NCI-H345 treated with DMSO at 0.1 percent for 48 hours (cell line): ENCODE measurements around the gene CAPN2.

ENCODE experiments used
- DNase-seq: peaks from one replicate; lab custom pipeline; 2025; ENCODE audit not compliant: unreplicated experiment; lab: John Stamatoyannopoulos, UW

The CAPN2 gene

DNA sequence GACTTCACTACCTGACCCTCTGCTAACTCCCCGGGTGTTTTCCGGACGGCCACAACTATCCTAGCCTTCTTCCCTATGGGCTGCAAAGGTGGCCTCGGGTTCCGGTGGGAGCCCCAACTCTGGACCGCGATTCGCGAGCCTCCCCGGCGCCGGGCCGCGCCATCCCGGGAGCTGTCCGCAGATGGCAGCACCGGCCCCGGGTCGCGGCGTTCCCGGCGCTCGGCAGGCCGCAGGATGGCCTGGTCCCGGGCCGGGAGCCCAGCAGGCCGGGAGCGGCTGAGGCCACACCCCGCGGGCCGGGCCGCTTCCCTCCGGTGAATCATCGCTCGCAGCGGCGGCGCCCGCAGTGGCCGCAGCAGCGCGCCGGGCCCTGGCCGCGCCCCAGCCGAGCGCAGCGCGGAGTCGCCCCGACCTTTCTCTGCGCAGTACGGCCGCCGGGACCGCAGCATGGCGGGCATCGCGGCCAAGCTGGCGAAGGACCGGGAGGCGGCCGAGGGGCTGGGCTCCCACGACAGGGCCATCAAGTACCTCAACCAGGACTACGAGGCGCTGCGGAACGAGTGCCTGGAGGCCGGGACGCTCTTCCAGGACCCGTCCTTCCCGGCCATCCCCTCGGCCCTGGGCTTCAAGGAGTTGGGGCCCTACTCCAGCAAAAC lies at the start of gene CAPN2:
TSS of gene CAPN2 (plus strand) at position 346 of the 656 bp plus-strand sequence. CDS start at position 448, 102 bp downstream.
- DNase-seq = no peak

- DNase-seq = no peak
Measured at GRCh38 chr1:223662943-223663342, 49.4 kb upstream of the CAPN2 start.

GRCh38 chr1:223664106-223664505 lies 48.2 kb upstream of the CAPN2 start:
- DNase-seq = no peak

DNA sequence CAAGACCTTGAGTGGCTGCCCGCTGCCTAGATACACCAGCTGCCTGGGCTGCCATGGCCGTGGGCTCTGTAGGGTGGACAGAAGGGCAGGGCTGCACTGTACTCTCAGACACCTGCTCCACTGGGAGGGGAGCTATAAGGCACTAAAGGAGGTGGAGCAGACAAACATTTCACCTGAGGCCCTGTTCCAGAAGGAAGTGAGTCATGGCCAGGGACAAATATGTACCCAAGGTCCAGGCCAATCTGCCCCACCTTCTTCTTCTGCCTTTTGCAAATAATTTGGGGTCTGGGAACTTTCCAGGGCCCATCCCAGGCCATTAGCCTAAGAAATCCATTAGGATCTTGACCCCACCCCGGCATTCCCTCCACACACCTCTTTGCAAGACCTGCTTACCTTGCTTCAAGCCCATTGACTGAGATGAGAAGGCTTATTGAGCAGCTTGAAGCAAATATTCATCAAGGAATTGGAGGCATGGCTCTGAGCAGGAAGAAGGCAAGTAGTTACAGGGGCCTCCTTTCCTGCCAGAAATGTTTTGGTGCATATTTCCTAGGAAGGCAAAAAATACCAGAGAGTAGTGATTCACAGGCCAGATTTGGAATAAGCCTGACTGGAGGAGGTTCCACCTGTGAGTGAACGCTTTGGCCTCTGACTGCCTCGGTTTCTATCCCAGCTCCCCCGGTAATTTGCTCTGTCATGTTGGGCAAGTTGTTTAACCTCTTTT lies 46.6 kb upstream of the CAPN2 start, which contains the start of gene CAPN8:
TSS of gene CAPN8 (minus strand) at position 110 of the 721 bp plus-strand sequence. CDS start at position 55, 55 bp downstream.
- DNase-seq = no peak

DNA sequence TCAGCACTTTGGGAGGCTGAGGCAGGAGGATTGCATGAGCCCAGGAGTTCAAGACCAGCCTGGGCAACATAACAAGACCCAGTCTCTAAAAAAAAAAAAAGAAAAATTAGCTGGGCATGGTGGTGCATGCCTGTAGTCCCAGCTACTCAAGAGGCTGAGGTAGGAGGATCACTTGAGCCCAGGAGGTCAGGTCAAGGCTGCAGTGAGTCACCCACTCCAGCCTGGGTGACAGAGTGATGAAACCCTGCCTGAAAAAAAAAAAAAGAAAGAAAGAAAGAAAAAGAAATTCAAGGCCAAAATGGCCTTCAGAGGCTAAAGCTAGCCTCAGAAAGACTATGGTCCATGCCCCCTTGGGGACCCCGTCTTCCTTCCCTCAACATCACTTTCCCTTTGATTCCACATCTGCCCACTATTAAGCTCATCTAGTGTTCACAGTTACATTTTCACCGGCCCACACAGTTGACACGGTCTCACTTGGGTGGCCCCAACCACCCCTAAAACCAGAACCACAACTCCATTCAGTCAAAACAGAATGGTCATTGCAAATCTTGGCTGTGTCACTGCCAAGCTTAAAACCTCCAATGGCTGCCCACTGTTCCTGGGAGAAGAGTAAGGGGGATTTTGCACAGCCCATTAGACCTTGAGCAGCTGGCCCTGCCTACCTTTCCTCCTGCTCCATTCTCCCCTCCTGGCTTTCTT lies 44.7 kb upstream of the CAPN2 start:
- DNase-seq = no peak

DNA sequence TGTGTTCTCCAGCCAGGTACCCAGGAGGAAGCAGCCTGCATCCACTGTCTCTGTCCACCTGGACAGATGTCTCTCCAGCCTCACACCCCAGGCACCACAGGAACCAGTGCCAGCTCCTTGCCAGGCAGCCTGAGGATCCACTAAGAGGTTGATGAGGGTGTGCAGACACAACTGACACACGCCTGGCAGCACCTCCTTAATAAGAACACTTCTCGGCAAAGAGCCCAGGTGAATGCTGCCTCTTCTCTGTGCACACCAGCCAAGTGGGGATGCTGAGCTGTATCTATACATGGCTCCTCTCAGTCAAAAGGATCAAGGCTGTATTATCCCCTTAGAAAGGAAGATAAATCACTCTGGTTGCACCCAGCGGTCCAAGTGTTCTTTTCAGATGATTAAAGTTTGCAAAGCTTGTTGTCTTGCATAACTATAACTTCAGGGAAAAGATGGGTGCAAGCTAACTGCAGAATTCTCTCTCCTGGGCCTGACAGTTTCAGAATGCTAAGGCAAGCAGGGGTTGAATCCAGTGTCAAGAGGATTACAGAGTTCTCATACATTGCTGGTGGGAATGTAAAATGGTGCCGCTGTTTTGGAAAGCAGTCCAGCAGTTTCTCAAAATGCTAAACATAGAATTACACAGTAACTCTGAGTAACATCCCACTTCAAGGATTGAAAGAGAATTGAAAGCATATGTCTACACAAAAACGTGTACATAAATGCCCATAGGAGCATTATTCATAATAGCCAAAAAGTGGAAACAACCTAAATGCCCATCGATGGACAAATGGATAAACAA lies 43.1 kb upstream of the CAPN2 start:
- no peak for DNase-seq

GRCh38 chr1:223670458-223671159 lies 41.7 kb upstream of the CAPN2 start:
- no peak for DNase-seq

DNA sequence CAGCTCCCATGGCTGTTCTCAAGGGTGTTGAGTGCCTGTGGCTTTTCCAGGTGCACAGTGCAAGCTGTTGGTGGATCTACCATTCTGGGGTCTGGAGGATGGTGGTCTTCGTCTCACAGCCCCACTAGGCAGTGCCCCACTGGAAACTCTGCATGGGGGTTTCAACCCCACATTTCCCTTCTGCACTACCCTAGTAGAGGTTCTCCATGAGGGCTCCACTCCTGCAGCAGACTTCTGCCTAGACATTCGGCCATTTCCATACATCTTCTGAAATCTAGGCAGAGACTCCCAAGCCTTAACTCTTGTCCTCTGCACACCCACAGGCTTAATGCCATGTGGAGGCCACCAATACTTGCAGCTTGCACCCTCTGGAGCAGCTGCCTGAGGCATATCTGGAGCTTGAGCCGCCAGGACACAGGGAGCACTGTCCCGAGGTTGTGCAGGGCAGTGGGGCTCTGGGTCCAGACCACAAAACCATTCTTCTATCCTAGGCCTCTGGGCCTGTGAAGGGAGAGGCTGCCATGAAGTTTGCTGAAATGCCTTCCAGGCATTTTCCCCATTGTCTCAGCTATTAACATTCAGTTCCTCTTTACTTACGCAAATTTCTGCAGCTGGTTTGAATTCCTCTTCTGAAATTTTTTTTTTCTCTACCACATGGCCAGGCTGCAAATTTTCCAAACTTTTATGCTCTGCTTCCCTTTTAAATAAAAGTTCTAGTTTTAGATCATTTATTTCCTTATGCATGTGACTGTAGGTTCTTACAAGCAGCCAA lies 38.0 kb upstream of the CAPN2 start:
- DNase-seq = no peak

DNA sequence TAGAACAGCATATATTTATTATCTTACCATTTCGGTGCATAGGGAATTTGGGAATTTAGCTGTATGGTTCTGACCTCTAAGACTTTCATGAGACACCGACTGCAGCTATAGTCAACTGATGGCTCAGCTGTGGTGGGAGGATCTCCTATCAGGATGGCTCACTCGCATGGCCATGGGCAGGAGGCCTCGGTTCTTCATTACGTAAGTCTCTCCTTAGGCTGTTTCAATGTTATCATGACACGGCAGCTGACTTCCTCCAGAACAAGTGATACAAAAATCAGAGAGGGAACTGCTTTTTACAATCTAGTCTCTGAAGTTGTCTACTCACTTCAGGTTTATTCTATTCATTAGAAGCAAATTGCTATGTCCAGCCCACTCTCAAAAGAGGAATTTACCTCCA lies 33.5 kb upstream of the CAPN2 start:
- DNase-seq = no peak

GRCh38 chr1:223680188-223680587 lies 32.2 kb upstream of the CAPN2 start:
- no peak for DNase-seq

DNA sequence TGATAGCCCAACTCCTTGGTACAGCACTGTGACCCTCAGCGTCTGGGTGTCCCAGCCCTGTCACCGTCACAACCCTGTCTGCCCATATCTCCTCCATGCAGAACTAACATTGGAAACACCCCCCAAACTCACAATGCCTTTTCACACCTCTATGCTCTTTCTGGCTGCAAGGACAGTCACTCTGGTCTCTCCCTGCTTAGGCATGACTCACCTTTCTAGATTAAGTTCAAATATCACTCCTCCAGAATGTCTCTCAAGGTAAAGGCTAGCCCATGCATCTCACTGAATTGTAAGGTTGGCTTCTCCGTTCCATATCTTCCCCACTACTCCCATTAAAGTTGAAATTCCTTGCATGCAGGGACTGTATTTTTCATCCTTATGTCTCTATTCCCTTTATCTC lies 29.8 kb upstream of the CAPN2 start:
- no peak for DNase-seq

GRCh38 chr1:223683586-223684487 lies 28.5 kb upstream of the CAPN2 start:
- peak; percentile 58 for DNase-seq

DNA sequence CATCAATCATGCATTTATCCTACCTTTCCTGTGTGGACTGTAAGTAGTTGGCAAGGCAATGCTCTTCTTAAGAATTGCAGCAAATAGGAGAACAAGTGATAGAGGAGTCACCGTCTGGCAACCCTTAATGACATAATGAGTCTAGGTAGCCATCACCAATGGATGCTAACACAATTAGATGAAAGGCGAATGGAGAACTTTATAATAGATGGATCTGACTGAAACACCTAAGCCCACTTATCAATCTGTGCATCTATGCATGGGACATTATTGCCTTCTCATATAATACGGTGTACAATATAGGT lies 27.9 kb upstream of the CAPN2 start:
- no peak for DNase-seq

- no peak for DNase-seq
Measured at GRCh38 chr1:223691121-223691520, 21.2 kb upstream of the CAPN2 start.

DNA sequence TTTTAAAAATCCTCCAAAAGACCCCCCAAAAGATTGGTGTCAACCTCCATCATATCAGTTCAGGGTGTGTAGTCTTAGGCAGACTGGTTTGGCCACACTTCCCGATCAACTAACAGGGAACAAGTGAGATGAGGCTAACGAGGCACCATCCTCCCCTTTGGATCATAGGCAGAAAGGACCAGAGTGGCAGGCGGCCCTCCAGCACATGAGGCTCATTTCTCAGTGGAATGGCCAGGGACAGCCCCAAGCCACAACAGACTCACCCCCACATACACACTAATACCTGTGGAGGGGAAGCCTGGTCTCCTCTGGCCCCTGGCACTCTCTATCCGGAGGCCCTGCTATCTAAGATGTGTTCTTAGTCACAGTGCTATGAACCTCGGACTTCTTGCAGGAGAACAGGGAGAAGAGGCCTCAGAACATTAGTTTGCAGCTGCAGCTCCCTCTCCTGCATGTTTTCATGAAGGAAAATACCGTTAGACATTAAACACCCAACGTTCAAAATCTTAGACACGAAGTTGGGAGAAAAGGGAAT lies 17.3 kb upstream of the CAPN2 start:
- DNase-seq = no peak

- DNase-seq = no peak
Measured at GRCh38 chr1:223695941-223696340, 16.4 kb upstream of the CAPN2 start.

- no peak for DNase-seq
Measured at GRCh38 chr1:223700388-223700918, 11.9 kb upstream of the CAPN2 start.

DNA sequence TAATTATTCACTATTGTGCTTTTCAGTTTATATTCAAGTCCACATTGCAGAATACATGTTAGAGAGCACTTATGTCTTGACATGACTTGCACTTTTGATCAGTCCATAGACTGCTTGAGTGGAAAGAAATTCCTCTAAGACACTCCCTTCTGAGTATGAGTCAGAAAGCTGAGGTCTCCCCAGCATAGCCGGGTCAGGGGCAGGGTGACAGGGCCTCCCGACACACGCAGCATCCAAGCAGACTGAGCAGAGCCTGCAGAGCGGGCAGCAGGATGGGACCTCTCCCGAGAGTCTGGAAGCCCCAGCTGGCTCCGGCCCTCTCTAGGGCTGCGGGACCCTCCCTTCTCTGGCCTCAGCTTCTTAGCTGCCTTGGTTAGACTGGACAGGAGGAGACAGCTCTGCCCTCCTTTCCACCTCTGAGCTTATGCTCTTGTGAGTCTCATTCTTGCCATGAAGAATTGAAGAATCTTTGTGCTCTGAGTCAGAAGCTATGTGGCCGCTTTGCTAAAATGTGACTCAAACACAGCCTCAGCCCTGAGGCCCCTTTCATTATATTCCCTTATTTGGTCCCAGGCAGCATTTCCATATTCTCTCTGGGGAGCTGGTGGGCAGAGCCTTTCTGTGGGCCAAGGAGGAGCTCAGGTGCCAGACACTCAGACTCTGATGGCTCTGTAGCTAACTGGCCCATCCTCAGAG lies 11.2 kb upstream of the CAPN2 start:
- DNase-seq = no peak
